Measurements from ENCODE around the gene SPTBN5.

Gene SPTBN5

GRCh38 chr15:41917767-41918430 lies 24.0 kb upstream of the SPTBN5 start:
- H3K4me2 ChIP-seq: peak overlapping the region; percentile 80 to 96 (median 86)
- H3K27ac ChIP-seq: peak overlapping the region in 6 of 11 experiments; percentile 16 to 86 (median 62); a peak in 7 of 22 replicates
- no peak for TF ChIP-seq Cebpa-rat (IDR thresholded peaks at IDR 0.05)
- no peaks in the 10 kb centered on the region; a peak in 1 of 22 replicates for H4K20me1 ChIP-seq
- peak overlapping the region in 2 of 11 experiments; percentile 31 to 44; a peak in 3 of 22 replicates for H3K9ac ChIP-seq
- H3K27me3 ChIP-seq: no peaks in the 10 kb centered on the region
- H3K36me3 ChIP-seq: peaks cover 0 to 63% (median 31%) of the 10 kb centered on the region in 11 experiments; a peak in 18 of 22 replicates
- peaks cover 0 to 22% (median 14%) of the 10 kb centered on the region in 11 experiments; a peak in 17 of 22 replicates for H3K9me3 ChIP-seq (replicated peaks in 1 of 11)
- peaks cover 87 to 100% (median 94%) of the 10 kb centered on the region in 10 experiments for H3K4me1 ChIP-seq
- H3K4me3 ChIP-seq: no peak overlapping the region

GRCh38 chr15:41915255-41915994 lies 21.6 kb upstream of the SPTBN5 start:
- peak overlapping the region in 10 of 11 experiments; percentile 32 to 86 (median 62); a peak in 16 of 22 replicates for H3K27ac ChIP-seq
- H3K4me1 ChIP-seq: peaks cover 79 to 93% (median 86%) of the 10 kb centered on the region in 10 experiments
- peak overlapping the region in 4 of 11 experiments; percentile 18 to 70 (median 57); a peak in 5 of 22 replicates for H3K9ac ChIP-seq
- no peak for TF ChIP-seq Cebpa-rat (IDR thresholded peaks at IDR 0.05)
- peaks cover 0 to 63% (median 34%) of the 10 kb centered on the region in 11 experiments; a peak in 16 of 22 replicates for H3K36me3 ChIP-seq
- H3K9me3 ChIP-seq (replicated peaks in 1 of 11): 0 out of 22 replicates have a peak, but pooled peaks cover 0 to 3% (median 0%) of the 10 kb centered on the region in 11 experiments
- H3K4me2 ChIP-seq: peak overlapping the region; percentile 80 to 96 (median 86)
- H3K27me3 ChIP-seq: no peaks in the 10 kb centered on the region
- H3K4me3 ChIP-seq: no peak overlapping the region
- H4K20me1 ChIP-seq: peaks cover 0 to 6% (median 0%) of the 10 kb centered on the region in 11 experiments; a peak in 2 of 22 replicates

GRCh38 chr15:41914411-41914810 lies 20.6 kb upstream of the SPTBN5 start:
- no peak overlapping the region for H3K9ac ChIP-seq
- no peak for TF ChIP-seq Cebpa-rat (IDR thresholded peaks at IDR 0.05)

GRCh38 chr15:41913256-41913655 lies 19.4 kb upstream of the SPTBN5 start:
- Histone ChIP-seq H3K9ac (no peak overlapping the region), H3K27ac (no peak overlapping the region), H3K27me3 (no peaks in the 10 kb centered on the region), H4K20me1 (peaks cover 0 to 11% (median 0%) of the 10 kb centered on the region in 11 experiments; a peak in 1 of 22 replicates), H3K9me3 (replicated peaks in 1 of 11) (no peaks in the 10 kb centered on the region), H3K4me3 (no peak overlapping the region), H3K36me3 (peaks cover 13 to 63% (median 37%) of the 10 kb centered on the region in 11 experiments), H3K4me2 (peak overlapping the region in 2 of 11 experiments; percentile 5 to 92; a peak in 2 of 22 replicates), H3K4me1 (peaks cover 65 to 80% (median 72%) of the 10 kb centered on the region in 10 experiments)
- TF ChIP-seq Cebpa-rat (IDR thresholded peaks at IDR 0.05): no peak

More at GRCh38 chr15:41914411-41914810, 20.6 kb upstream of the SPTBN5 start:
- Histone ChIP-seq H3K36me3 (peaks cover 2 to 63% (median 37%) of the 10 kb centered on the region in 11 experiments), H3K4me2 (peak overlapping the region; percentile 80 to 96 (median 86)), H4K20me1 (peaks cover 0 to 6% (median 0%) of the 10 kb centered on the region in 11 experiments; a peak in 2 of 22 replicates), H3K27ac (peak overlapping the region in 3 of 11 experiments; percentile 62 to 86 (median 79); a peak in 4 of 22 replicates), H3K9me3 (replicated peaks in 1 of 11) (0 out of 22 replicates have a peak, but pooled peaks cover 0 to 3% (median 0%) of the 10 kb centered on the region in 11 experiments), H3K27me3 (no peaks in the 10 kb centered on the region), H3K4me1 (peaks cover 77 to 92% (median 83%) of the 10 kb centered on the region in 10 experiments), H3K4me3 (no peak overlapping the region)

GRCh38 chr15:41911691-41912345 lies 18.0 kb upstream of the SPTBN5 start:
- H3K9ac ChIP-seq: no peak overlapping the region
- peaks cover 0 to 11% (median 0%) of the 10 kb centered on the region in 11 experiments; a peak in 1 of 22 replicates for H4K20me1 ChIP-seq
- no peak for TF ChIP-seq Cebpa-rat (IDR thresholded peaks at IDR 0.05)
- H3K9me3 ChIP-seq (replicated peaks in 1 of 11): peaks cover 4 to 10% (median 7%) of the 10 kb centered on the region in 11 experiments
- H3K27me3 ChIP-seq: no peaks in the 10 kb centered on the region
- H3K36me3 ChIP-seq: peaks cover 22 to 73% (median 46%) of the 10 kb centered on the region in 11 experiments
- peak overlapping the region in 7 of 11 experiments; percentile 1 to 40 (median 7); a peak in 4 of 22 replicates for H3K4me2 ChIP-seq
- H3K4me3 ChIP-seq: no peak overlapping the region
- H3K4me1 ChIP-seq: peaks cover 53 to 69% (median 59%) of the 10 kb centered on the region in 10 experiments
- peak overlapping the region in 1 of 11 experiments; percentile 26; a peak in 1 of 22 replicates for H3K27ac ChIP-seq

GRCh38 chr15:41908736-41909461 lies 15.0 kb upstream of the SPTBN5 start:
- H3K9ac ChIP-seq: no peak overlapping the region
- peaks cover 35 to 52% (median 43%) of the 10 kb centered on the region in 10 experiments for H3K4me1 ChIP-seq
- H3K36me3 ChIP-seq: peaks cover 35 to 91% (median 57%) of the 10 kb centered on the region in 11 experiments
- H4K20me1 ChIP-seq: peaks cover 0 to 24% (median 5%) of the 10 kb centered on the region in 11 experiments; a peak in 14 of 22 replicates
- no peak overlapping the region for H3K27ac ChIP-seq
- TF ChIP-seq Cebpa-rat (IDR thresholded peaks at IDR 0.05): no peak
- no peak overlapping the region for H3K4me2 ChIP-seq
- H3K27me3 ChIP-seq: no peaks in the 10 kb centered on the region
- H3K9me3 ChIP-seq (replicated peaks in 1 of 11): peaks cover 18 to 24% (median 20%) of the 10 kb centered on the region in 11 experiments
- no peak overlapping the region for H3K4me3 ChIP-seq

- Histone ChIP-seq H3K36me3 (peaks cover 35 to 83% (median 52%) of the 10 kb centered on the region in 11 experiments), H4K20me1 (peaks cover 0 to 34% (median 10%) of the 10 kb centered on the region in 11 experiments; a peak in 14 of 22 replicates), H3K9me3 (replicated peaks in 1 of 11) (peaks cover 18 to 24% (median 20%) of the 10 kb centered on the region in 11 experiments), H3K4me2 (peak overlapping the region in 1 of 11 experiments; percentile 2; a peak in 2 of 22 replicates), H3K9ac (no peak overlapping the region), H3K27ac (no peak overlapping the region; a peak in 1 of 22 replicates), H3K4me3 (no peak overlapping the region), H3K4me1 (peaks cover 30 to 48% (median 38%) of the 10 kb centered on the region in 10 experiments), H3K27me3 (no peaks in the 10 kb centered on the region)
- TF ChIP-seq Cebpa-rat (IDR thresholded peaks at IDR 0.05): no peak
Observed at GRCh38 chr15:41907141-41907540, 13.3 kb upstream of the SPTBN5 start.
